PFSK-1 (cell line): ENCODE measurements around the gene MYO5C.

Experiments used
- POLR2AphosphoS5 ChIP-seq: IDR thresholded peaks from 2 replicates; pipeline ENCODE4 v1.6.1; 2012; ENCODE audit warnings: low read depth, mild to moderate bottlenecking, control low read depth, low read length, moderate library complexity
- REST ChIP-seq, 2 experiments: IDR thresholded peaks; 2 replicates each; pipeline versions ENCODE4 v1.6.1 to v1.8.0; 2011 to 2012; ENCODE audit warnings: low read depth in 2 of 2, low read length in 2 of 2, control low read depth in 1 of 2, inconsistent platforms in 1 of 2, mild to moderate bottlenecking in 1 of 2, moderate library complexity in 1 of 2; ENCODE audit not compliant: insufficient read depth in 1 of 2
- TAF1 ChIP-seq: IDR thresholded peaks from 2 replicates; pipeline ENCODE4 v1.6.1; 2012; ENCODE audit warnings: low read length, control low read depth, borderline replicate concordance; ENCODE audit not compliant: insufficient read depth

- TF ChIP-seq POLR2AphosphoS5 = no peak
- no peak for TF ChIP-seq REST (IDR thresholded peaks at IDR 0.05; ENCODE audit: insufficient read depth in 1 of 2, low read depth in 2 of 2, low read length in 2 of 2)
- no peak for TF ChIP-seq TAF1
These were observed 102.3 kb downstream of the MYO5C start for GRCh38 chr15:52193321-52193720.
